ENCODE results near the gene CTAGE6. TPM values are rescaled to one million over a fixed set of nuclear protein-coding genes. Genes with fewer than 3 reads are reported as not detected.
"Not testable (repeated sequence)": the region's sequence is repeated elsewhere in the genome, so short reads cannot be mapped to it uniquely, and the experiment has no call there.

CTAGE6 gene, protein sequence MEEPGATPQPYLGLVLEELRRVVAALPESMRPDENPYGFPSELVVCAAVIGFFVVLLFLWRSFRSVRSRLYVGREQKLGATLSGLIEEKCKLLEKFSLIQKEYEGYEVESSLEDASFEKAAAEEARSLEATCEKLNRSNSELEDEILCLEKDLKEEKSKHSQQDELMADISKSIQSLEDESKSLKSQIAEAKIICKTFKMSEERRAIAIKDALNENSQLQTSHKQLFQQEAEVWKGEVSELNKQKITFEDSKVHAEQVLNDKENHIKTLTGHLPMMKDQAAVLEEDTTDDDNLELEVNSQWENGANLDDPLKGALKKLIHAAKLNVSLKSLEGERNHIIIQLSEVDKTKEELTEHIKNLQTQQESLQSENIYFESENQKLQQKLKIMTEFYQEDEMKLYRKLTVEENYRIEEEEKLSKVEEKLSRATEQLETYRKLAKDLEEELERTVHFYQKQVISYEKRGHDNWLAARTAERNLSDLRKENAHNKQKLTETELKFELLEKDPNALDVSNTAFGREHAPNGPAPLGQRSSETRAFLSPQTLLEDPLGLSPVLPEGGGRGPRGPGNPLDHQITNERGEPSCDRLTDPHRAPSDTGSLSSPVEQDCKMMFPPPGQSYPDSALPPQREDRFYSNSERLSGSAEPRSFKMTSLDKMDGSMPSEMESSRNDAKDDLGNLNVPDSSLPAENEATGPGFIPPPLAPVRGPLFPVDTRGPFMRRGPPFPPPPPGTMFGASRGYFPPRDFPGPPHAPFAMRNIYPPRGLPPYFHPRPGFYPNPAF
- 1 to 10 TPM in 1 of 2 donors, under 1 TPM in 1; 0.93 to 3.1 TPM for total RNA-seq

DNA sequence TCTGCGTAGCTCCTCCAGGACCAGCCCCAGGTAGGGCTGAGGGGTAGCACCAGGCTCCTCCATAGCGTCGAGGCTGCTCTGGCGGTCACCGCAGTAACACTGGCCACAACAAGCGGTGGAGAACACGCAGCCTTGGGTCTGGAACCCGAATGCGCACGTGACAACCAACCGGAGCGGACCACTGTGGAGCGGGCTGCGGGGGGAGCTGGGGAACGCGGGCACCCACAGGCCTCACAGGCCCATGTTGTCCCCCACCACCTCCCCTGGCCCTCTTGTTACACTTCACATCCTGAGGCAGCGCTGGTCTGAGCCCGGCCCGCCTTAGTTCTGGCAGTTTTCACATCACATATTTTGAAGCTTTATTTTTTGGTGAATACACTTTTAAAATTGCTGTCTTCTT, at the start of gene CTAGE6:
TSS of gene CTAGE6 (minus strand) at position 101 of the 400 bp plus-strand sequence. CDS start at position 63, 38 bp downstream.
- ATAC-seq; H3K9me3 Mint-ChIP-seq; DNase-seq (ENCODE audit: low spot score in 2 of 2); H3K36me3 Mint-ChIP-seq; H3K27ac Mint-ChIP-seq: not testable (repeated sequence)

DNA sequence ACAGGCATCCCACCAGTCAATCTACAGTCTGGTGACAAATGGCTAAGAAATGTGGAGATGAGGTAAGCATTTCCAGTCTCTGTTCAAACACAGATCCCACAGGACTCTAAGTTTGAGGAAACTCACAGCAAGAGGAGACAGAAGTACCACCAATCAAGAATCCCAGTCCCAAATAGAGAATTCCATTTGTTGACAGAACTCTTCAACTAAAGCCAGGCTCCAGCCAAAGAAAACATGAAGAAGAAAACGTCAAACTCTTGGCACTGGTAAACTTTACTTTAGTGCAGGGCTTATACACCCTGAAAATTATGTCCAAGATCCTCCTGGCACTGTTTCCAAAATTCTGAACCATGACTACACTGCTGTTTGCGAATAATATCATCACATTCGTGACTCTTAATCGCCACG, 49.2 kb upstream of the CTAGE6 start:
- not testable (repeated sequence) for ATAC-seq; H3K27ac Mint-ChIP-seq; H3K36me3 Mint-ChIP-seq; H3K9me3 Mint-ChIP-seq; DNase-seq (ENCODE audit: low spot score in 2 of 2)

DNA sequence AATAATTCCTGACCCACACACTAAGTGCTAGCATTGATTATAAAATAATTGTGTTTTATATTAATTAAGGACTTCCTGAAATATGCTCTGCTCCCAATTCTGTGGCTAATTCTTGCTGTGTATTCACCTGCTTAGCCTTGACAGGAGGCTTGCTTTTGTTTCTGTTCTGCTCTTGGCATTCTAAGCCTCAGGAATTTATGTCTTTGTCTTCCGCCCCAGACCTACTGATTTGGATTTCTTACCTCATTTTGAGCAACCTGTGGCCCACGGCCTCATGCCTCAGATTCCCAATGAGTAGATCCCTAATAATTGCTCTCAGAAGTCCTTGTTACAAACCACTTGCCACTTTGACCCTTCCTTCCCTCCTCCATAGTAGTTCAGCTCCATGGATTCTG, 40.4 kb upstream of the CTAGE6 start:
- not testable (repeated sequence) for H3K27ac Mint-ChIP-seq, ATAC-seq

DNA sequence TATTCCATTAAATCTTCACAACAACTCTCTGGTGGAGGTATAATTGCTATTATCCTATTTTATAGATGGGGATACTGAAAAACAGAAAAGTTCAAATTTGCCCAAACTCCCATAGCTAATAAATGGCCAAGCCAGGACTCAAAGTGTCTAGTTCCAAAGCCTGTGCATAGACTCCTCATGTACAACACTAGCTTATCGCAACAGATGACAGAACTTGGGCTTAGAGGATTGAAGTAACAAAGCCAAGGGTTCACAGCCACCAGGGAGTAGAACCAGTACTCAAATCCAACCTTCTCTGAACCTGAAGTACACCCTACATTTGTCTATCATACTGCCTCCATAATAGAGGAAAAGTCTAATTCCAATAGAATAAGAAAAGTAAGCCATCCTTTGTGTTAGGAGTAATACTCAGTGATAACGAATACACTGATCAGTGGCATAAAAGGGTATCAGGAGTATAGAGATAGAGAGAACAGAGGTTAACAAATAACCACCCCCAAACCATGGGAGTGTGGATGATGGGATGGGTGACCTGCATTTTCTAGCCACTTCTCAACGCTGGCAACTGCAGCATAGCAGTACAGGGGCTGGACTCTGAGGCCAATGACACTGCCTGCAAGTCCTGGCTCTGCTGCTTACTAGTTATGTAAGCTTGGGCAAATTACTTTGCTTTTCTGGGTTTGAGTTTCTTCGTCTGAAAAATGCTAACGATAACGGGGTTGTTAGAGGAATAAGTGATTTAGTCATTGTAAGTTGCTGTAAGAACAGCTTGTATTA, 39.8 kb upstream of the CTAGE6 start:
- not testable (repeated sequence) for H3K9me3 Mint-ChIP-seq; ATAC-seq; DNase-seq (ENCODE audit: low spot score in 2 of 2); H3K27ac Mint-ChIP-seq; H3K36me3 Mint-ChIP-seq

More for the DNA sequence above, 40.4 kb upstream of the CTAGE6 start:
- H3K9me3 Mint-ChIP-seq; DNase-seq (ENCODE audit: low spot score in 2 of 2); H3K36me3 Mint-ChIP-seq: not testable (repeated sequence)

DNA sequence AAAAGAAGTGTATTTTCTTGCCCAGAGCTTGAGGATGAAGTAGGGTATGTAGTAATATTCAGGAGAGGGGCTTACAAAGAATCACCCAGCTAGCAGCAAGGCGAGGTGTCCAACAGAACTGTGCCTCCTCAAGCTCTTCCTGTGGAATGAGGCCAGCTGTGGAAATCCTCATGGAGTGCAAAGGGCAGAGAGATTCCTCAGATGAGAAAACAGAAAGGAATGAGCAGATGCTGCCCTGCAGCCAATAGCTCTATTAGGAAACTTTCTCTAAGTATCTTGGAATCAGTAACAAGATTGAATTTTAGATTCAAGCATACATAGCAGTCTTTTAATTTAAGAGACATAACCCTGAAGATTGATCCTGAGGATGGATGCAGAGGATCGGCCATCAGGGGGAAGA, 38.2 kb upstream of the CTAGE6 start:
- H3K36me3 Mint-ChIP-seq: not testable (repeated sequence)

DNA sequence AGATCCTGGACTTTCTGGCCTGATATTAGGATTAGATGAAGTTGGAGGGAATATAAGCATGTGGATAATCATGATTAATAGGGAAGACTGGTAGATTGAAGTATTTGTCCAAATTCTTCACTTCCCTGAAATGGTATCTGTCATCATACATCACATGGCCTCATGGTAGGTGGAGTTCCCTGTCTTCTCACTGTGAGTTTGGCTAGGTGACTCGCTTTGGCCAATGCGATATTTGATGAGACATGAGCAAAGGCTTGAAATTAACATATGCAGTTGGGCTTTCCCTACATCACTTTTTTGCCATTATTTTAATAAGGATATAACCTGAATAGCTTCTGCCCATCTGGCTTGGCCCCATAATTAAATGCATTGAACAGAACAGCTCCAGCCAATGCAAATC, 35.1 kb upstream of the CTAGE6 start:
- not testable (repeated sequence) for H3K27ac Mint-ChIP-seq, H3K36me3 Mint-ChIP-seq, H3K9me3 Mint-ChIP-seq
- peak; percentile 54 to 94 for ATAC-seq
- DNase-seq (ENCODE audit: low spot score in 2 of 2): peak in 1 of 2 donors; percentile 55

More for the DNA sequence above, 38.2 kb upstream of the CTAGE6 start:
- not testable (repeated sequence) for DNase-seq (ENCODE audit: low spot score in 2 of 2); ATAC-seq; H3K27ac Mint-ChIP-seq; H3K9me3 Mint-ChIP-seq

DNA sequence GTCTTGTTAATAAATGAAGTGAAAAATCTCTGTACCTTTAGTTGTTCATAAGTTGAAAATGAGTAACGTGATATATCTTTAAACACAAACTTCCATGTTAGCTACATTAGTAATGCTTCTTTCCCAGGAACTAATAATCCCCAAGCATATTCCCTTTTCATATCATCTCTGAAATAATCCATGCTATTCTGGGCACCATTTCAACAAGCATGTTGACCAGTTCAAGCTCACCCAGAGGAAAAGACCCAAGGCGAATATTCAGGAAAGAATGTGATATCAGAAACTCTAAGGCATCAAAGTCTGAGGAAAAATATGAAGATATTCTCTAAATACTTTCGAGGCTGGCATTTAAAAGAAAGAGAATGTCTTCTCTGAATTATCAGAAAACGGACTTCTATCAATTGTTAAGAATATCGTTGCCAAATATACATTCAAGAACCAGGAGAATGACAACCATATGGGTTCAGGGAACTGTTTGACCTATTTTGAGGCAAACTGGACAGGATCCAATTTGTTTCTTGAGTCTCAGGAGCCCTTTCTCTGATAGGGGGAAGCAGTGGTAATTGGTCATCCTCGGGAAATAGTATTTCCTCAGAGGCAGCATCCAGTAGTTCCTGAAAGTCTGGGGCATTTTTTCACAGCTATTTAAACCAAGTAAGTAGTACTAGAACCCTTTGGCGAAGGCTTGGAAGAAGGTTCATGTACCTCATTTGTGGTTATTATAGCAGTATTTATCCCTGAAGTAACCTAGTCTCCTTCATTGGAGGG, 28.1 kb upstream of the CTAGE6 start:
- H3K9me3 Mint-ChIP-seq; ATAC-seq; DNase-seq (ENCODE audit: low spot score in 2 of 2); H3K36me3 Mint-ChIP-seq; H3K27ac Mint-ChIP-seq: not testable (repeated sequence)

DNA sequence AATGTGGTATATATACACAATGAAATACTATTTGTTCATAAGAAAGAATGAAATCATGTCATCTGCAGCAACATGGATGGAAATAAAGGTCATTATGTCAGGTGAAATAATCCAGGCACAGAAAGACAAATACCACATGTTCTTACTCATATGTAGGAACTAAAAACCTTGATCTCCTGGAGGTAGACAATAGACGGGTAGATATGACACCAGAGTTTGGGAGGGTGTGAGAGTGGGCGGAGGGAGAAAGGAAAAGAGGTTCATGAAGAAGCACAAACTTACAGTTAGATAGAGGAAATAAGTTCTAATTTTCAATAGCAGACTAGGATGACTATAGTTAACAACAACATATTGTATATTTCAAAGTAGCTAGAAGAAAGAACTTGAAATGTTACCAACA, 22.1 kb upstream of the CTAGE6 start:
- H3K36me3 Mint-ChIP-seq; H3K27ac Mint-ChIP-seq; DNase-seq (ENCODE audit: low spot score in 2 of 2); H3K9me3 Mint-ChIP-seq; ATAC-seq: not testable (repeated sequence)

DNA sequence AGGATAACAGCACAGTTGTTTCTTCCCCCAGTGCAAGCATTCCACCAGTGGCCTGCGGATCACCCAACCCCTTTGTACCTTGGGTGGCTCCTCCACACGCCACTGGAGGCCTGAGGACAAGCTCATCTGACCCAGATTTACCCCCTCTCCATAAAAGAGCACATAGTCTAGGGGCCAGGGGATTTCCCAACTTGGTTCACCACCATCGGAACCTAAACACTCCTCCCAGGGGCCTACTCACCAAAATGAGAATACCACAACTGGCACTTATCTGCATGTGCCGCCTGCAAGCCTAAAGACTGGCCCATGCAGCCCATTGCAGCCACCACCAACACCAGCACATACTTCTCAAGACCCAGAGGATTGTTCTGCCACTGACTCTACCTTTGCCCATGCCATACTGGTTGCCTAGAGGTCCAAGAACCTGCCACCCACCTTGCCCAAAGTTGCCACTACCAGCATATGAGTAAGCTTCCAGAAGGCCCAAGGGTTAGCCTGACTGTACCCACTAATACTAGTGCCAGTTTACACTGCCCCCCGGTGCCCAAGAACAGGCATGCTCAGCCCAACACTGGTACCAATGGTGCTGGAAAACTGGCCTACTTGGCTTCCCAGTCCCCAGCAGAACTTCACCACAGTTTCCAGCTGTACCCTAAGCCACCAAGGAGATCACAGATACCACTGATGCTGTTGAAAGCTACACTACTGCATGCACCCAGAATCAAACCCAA, 15.4 kb upstream of the CTAGE6 start:
- H3K9me3 Mint-ChIP-seq; H3K27ac Mint-ChIP-seq; H3K36me3 Mint-ChIP-seq; DNase-seq (ENCODE audit: low spot score in 2 of 2): not testable (repeated sequence)
- peak in 1 of 2 donors; percentile 50 for ATAC-seq

DNA sequence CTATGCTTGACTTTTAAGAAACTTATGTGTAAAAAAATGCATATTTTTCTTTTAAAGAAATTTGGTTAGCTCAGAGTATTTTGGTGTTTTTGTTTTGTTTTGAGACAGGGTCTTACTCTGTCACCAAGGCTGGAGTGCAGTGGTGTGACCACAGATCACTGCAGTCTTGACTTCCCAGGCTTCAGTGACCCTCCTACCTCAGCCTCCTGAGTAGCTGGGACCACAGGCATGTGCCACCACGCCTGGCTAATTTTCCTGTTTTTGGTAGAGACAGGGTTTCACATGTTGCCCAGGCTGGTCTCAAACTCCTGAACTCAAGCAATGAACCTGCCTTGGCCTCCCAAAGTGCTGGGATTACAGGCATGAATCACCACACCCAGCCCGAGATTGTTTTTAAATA, 10.0 kb upstream of the CTAGE6 start:
- H3K9me3 Mint-ChIP-seq; H3K27ac Mint-ChIP-seq; ATAC-seq; H3K36me3 Mint-ChIP-seq; DNase-seq (ENCODE audit: low spot score in 2 of 2): not testable (repeated sequence)

DNA sequence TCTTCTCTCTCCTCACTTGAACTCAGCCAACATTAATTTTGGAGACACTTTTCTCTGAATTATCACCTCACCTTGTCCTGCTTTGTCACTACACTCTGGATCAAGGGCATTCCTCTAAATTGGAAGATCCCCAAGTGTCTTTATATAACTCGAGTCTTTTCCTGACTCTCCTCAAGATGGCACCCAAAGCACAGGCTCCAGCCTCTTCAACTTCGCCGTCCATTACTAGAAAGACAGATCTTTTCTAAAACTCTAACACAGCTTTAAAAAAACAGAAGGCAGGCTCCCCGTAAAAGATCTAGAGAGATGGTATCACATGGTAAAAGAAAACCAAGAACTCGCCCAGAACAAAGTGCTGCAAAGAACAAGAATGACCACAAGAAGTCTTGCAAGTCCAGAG, 8.2 kb upstream of the CTAGE6 start:
- DNase-seq (ENCODE audit: low spot score in 2 of 2); H3K36me3 Mint-ChIP-seq; H3K27ac Mint-ChIP-seq; H3K9me3 Mint-ChIP-seq: not testable (repeated sequence)
- peak; percentile 43 to 50 for ATAC-seq

DNA sequence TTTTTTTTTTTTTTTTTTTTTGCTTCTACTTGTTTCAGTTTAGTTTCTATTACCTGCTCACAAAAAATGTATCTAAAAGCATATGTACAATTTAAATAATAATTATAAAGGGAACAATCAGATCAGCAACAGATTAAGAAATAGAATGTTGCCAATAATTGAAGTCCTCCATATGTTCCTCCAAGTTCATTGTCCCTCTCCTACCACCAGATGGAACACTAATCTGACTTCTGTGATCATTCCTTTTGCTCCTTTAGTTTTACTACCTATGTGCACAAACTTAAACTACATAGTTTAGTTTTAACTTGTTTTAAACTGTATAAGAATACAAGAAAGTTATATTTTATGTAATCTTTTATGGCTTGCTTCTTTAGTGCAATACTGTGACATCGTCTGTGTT, 5.6 kb upstream of the CTAGE6 start:
- ATAC-seq; H3K27ac Mint-ChIP-seq; H3K9me3 Mint-ChIP-seq; DNase-seq (ENCODE audit: low spot score in 2 of 2); H3K36me3 Mint-ChIP-seq: not testable (repeated sequence)

DNA sequence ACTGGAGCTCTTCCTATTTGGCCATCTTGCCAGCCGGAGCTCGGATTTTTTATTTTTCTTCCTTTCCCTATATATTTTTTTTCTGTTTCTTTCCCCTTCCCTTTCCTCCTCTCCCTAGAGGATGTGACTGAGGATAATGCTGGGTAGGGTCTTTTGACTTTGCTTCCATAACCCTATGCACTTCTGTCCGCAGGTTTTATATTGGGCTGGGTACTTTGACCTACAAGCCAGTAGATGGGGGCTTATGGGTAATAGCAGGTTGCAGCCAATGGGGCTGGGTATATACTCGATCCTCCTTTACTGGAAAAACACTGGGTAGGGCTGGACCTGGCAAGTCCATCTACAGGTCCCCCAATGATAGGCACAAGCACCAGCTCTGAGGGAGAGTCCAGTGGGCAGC, 12.2 kb downstream of the CTAGE6 start:
- not testable (repeated sequence) for ATAC-seq; H3K27ac Mint-ChIP-seq; DNase-seq (ENCODE audit: low spot score in 2 of 2)

DNA sequence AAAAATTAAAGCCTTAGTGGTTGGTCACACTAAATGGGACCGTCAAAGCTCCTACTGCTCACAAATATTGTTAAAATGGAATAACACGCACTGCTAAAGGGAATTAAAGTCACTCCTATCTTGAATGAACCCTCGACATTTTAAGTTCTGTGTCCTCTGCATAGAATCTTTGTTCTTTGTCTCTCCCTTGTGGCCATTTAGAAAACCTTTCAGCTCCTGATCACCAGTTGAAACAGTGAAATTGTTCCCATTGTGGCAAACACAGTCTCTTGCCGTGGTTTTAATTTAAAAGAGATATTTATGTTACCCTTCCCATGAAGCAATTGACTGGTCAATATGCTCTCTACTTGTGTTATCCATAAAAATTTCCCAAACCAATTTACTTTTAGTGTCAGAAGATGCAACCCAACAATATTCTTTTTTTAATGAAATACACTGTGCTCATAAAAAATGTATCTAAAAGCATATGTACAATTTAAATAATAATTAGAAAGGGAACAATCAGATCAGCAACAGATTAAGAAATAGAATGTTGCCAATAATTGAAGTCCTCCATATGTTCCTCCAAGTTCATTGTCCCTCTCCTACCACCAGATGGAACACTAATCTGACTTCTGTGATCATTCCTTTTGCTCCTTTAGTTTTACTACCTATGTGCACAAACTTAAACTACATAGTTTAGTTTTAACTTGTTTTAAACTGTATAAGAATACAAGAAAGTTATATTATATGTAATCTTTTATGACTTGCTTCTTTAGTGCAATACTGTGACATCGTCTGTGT, 20.3 kb downstream of the CTAGE6 start:
- H3K36me3 Mint-ChIP-seq; H3K9me3 Mint-ChIP-seq; DNase-seq (ENCODE audit: low spot score in 2 of 2): not testable (repeated sequence)
- ATAC-seq: peak; percentile 37 to 55
- peak overlapping the region in 1 of 2 donors; percentile 15 for H3K27ac Mint-ChIP-seq

More for the DNA sequence above, 12.2 kb downstream of the CTAGE6 start:
- not testable (repeated sequence) for H3K36me3 Mint-ChIP-seq, H3K9me3 Mint-ChIP-seq

DNA sequence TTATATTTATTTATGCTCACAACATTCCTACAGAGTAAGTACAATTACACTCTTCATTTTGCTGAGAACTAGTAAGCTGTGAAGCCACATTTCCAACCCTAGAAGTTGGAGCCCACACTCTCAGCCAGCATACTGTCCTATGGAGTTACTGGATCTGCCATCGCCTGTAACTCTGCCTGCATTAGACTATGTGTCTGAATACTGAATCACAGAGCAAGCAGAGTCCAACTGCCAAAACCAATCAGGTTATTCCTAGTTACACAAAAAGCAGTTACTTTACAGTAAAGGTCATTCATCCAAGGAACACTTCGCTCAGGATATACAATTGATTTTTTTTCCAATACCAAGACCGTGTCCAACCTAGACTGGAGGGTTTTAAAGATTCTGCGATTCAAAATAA, 21.5 kb downstream of the CTAGE6 start:
- ATAC-seq (no peak), DNase-seq (ENCODE audit: low spot score in 2 of 2) (no peak)
- Mint-ChIP-seq H3K9me3 (no peaks in the 10 kb centered on the region), H3K27ac (no peak overlapping the region), H3K36me3 (peaks cover 0 to 6% of the 10 kb centered on the region in 2 donors)
